ENCODE results near the gene ACSL5.

DNA sequence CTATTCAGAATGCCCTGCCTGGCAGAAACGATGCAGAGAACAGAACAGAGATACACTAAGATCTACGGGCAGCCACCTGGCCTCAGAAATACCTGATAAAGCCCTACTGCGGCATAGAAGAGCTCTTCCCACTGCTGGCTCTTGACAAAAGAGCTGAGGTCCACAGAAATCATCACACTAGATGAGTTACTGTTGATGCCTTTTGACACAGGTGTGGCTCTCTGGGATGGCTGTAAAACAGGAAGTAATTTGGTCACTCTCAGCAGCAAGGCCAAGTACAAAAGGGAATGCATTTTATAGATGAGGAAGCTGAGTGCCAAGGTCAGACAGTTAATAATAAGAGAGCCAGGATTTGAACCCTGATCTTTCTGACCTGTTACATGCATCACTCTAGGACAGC is 35.0 kb upstream of the ACSL5 start:
- TF ChIP-seq EZH2phosphoT487 (IDR thresholded peaks at IDR 0.05; ENCODE audit: borderline replicate concordance, low read length) (no peak), CTCF (conservative IDR thresholded peaks at IDR 0.05; ENCODE audit: low read depth, low read length) (no peak)

All from PC-3 (cell line).